Dedifferentiated amniotic fluid mesenchymal stem cell (primary cell): ENCODE results near the gene GPR180.

Experiments
- DNase-seq: peaks from one replicate; pipeline ENCODE4 v3.0.0-alpha.2; 2016; ENCODE audit errors: extremely low spot score

Gene GPR180

DNA sequence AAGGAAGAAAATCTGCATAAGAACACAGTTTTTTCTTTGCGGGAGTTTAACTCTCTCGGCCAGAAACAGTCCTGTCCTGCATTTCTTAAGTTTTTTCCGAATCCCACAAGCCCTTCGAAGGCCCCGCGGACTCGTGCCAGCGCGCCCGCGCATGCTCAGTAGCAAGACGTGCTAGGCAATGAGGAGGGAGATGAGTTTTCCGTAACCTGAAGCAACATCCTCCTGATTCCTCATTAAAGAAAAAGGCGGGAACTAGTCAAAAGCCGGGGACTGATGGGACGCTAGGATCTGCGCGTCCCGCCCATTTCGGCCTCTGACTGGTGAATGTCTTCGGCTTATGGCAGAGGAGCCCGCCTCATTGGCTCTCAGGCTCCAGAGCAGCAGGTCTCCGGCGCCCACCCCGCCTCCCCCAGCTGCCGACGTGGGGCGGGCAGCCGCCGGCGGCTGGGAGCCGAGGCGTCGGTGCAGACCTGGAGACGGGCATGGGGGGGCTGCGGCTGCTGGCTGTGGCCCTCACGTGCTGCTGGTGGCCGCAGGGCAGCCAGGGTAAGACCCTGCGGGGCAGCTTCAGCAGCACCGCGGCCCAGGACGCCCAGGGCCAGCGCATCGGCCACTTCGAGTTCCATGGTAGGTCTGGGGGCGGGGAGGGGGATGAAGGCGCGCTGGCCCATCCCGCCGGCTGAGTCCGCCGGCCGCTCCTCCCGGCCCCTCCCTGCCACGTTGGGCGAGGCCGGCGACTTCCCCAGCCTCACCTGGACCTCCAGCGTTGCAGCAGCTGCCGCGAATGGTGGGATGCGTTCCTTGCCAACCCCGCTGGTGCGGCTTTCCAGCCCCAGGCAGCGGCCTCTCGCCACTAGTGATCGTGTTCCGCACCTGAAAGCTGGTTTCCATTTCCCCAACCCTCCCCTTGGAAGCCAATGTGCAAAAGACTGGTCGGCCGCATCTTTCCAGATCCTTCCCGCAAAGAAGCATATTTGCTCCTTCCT is at the start of gene GPR180:
Gene GPR180 (plus strand): TSS at position 412 of the 986 bp plus-strand sequence. CDS start 71 bp downstream, at position 483.
- DNase-seq: peak; percentile 99

DNA sequence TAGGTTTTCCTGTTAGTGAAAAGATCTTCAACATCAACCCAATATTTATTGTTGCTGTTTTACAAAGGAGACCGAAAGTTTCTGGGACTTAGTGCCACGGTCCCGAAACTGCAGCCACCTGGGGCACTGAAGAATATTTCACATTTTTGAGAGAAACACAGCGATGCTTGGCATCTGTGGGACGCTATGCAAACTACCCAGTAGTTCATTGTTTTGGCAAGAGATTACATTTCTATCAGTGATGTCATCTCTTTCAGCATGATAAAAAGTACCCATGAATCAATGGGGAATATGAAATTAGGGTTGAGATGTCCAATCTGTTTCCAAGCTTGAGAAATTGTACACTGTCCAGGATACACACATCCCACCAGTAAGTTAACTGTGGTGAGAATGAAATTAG is 49.6 kb upstream of the GPR180 start:
- DNase-seq: no peak

DNA sequence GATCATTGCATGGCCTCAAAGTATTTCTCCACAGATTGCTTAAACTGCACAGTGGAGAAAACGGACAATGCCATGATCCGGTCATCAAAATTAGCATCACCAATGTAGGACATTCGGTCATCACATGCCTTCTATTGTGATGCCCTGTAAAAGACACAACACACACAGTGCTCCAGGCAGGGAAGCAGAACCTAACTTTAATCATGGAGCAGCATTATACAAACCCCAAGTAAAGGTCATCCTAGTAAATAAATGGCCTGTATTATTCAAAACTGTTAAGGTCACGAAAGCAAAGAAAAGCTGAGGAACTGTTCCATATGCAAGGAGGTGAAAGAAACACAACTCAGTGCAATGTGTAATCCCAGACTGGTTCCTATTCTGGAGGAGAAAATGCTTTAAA is 47.9 kb upstream of the GPR180 start:
- DNase-seq: no peak

DNA sequence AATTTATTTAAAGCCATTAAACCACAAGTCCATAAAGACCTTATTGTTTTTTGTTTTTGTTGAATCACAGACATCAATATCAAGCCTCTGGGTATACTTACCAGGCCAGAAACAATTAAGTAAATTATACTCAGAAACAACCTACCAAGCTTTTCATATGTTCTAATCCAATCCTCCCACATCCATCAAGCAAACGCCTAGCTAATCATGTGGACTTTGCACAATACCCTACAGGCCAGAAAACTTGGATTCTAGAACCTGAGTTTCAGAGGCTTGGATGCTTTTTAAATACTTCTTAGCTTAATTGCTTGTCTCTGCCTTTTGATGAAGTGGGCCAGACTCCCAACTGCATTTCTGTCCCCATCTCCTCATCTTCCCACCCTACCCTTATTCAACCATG is 45.6 kb upstream of the GPR180 start:
- DNase-seq: no peak

DNA sequence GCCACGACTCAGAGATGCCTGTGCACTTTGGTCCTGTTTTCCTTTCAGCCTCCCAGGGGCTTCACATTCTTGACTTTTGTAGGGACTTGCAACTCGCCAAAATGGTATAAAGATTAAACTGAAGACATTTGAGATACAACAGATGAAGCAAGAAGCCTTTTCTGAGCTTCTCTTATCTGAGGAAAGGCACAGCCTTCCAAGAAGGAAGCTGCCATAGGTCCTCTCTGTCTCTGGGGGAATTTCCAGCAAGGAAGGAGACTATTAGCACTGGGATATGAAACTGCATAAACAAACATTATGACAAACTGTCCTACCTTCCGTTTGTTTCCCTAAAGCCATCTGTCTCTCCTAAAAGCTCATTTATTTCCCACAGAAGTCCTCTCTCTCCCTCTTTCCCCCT is 45.0 kb upstream of the GPR180 start:
- no peak for DNase-seq

DNA sequence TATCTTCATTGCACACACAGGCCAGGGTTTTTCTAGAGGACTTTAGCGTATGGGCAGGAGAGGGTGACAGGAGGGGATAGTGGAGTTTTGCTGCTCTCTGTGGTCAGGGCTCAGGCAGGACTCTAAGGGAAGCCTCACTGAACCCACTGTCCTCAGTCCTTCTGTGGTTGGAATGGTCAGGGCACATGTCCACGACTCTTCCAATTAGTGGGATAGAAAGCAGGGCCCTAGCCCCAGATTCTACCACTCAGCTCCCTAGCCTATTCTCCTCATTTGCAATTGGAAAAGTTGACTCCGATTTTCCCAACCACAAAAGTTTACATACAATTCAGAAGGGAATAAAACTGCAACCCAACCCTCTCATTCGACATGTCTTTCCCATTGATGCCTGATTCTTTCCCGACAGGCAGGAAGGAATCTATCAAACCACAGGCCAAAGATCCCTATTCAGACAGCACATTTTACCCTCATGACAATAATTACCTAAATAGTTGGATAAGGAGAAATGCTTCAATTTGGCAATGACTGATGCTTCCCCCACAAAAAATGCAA is 43.9 kb upstream of the GPR180 start:
- no peak for DNase-seq

DNA sequence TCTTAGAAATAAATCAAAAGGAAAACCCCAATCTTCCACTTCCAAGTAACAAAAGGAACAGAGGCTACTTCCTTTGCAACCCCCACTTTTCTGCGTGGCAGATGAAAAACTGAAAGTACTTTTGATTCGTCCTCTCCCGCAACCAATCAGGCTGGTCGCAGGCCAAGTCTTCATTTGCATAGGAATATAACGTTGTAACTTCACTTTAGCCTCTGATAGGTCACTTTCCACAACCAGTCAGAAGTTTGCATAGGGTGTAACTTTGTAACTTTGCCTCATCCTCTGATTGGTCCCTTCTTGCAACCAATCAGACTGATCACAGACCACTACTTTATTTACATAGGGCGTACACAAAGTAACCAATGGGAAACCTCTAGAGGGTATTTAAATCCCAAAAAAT is 42.9 kb upstream of the GPR180 start:
- DNase-seq: no peak

DNA sequence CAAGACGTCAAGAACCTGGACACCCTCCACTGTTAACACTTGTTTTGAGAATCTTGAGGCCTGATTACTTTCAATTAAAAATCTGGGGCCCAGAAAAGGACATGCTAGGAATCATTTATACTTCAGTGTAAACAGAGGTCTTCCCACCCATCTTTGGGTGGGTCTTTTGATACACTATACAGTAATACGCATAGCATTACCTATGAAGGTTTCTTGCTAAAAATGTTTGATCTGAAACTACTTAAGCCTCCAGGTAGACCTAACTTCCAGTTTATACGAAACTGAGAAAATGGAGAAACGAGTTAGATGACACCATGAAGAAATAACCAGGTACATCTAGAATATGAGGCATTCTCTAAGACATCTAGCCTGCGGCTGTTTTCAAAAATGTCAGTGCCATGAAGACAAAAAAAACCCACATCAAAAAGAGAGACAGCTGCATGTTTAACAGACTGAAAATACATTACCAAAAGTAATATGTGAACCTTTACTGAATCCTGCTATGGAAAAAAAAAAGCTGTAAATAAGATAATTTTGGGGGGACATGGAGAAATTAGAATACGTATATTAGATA is 42.3 kb upstream of the GPR180 start:
- DNase-seq: no peak

DNA sequence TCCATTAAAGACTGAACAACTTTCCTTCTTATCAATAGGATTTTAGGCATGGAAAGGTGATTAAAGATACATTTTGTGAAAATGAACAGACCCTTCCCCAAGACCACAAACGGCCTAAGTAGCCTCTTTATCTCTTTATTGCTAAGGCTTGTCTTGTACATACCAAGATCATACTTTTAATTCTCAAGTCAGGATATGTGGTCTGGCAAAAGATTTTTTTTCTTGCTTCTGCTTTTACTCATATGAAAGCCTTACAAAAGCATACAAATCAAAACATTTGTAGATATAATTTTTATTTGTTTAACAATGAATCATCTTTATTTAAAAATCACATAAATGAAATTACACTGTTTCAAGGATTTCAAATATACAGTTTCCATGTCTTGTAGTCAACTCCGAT is 41.5 kb upstream of the GPR180 start:
- no peak for DNase-seq

DNA sequence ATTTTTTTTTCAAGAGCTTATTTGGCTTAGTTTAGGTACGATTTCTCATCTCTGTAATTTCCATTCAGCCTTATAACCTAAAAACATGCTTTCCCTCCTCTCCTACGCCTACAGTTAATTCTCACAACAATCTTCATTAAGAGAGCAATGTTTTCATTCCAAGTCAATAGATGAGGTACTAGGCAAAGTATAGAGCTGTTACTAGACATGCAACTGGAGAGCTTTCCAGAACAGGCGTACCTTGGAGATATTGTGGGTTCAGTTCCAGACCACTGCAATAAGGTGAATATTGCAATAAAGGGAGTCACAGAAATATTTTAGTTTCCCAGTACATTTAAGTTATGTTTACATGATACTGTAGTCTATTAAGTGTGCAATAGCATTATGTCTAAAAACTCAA is 40.5 kb upstream of the GPR180 start:
- DNase-seq: no peak

DNA sequence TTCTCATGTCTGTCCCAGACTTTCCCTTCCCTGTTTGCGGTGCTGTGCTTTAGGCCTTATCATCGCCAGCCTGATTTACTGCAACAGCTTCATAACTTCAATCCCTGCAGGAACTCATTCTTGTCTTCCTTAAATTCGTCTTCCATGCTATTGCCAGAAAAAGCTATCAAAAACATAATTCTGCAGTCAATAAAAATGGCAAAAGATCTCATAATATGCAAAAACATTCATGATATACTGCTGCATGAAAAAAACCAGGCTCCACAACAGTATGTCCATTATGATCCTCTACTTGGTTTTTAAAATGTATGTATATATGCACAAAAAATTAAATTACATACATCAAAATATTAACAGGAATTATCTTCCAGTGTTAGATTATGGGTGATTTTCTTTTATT is 34.1 kb upstream of the GPR180 start:
- no peak for DNase-seq

DNA sequence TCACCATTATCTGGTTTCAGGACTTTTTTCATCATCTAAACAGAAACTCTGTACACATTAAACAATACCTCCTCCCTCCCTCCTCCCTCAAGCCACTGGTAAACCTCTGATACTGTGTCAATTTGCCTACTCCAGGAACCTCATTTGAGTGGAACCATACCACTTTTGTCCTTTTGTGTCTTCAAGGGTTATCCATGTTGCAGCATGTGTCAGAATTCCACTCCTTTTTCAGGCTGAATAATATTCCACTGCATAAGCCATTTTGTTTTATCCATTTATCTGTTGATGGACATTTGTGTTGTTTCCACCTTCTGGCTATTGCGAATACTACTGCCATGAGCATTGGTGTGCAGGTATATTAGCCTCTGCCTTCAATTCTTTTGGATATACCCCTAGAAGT is 33.2 kb upstream of the GPR180 start:
- no peak for DNase-seq

DNA sequence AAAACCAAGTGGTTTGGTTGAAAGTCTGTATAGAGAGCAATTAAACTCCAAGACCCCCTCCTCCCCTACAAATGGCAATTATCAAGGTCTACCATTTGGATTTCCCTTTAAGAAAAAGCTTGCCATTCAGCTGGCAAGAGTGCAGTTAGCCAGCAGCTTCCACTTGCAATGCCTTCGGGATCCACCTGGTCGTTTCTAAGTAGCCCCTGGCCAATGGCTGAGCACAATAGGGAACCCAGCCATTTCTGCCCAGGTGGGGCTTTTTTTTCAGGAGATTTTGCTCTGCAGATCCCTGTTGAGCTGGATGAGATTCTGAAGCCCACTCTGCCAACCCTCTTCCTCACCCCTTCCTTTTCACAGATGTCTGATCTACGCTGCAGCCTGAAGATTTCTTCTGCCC is 32.0 kb upstream of the GPR180 start:
- no peak for DNase-seq

DNA sequence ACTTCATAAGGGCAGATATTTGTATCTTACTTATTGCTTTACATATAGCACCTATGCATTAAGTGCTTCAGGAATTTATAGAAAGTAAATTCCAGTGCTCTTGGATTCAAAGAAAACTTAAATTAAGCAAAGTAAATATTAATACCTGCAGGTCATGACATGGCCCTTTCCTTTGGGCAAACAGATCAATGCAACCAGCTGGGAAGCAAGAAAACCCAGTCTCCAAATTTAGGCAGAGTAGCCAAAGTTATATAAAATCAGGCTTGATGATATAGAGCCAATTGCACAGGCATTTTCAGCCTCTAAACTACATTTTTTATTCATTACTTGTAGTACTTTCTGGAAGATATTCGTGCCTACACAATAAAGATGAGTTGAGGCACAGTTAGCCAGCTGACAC is 22.6 kb upstream of the GPR180 start:
- DNase-seq: no peak

DNA sequence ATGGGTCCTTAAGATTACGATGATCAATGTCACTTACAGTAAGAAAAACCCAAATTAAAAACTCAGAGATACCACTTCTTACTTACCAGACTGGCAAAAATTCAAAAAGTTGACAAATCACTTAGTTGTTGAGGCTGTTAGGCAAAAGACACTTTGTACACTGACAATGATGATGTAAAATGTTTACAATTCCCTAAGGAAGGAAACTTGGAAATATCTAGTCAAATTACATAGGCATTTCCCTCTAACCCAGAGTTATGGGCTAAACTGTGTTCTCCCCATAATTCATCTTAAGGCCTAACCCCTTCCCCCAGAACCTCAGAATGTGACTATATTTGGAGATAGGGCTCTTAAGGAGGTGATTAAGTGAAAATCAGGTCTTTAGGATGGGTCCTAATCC is 17.7 kb upstream of the GPR180 start:
- DNase-seq: no peak

DNA sequence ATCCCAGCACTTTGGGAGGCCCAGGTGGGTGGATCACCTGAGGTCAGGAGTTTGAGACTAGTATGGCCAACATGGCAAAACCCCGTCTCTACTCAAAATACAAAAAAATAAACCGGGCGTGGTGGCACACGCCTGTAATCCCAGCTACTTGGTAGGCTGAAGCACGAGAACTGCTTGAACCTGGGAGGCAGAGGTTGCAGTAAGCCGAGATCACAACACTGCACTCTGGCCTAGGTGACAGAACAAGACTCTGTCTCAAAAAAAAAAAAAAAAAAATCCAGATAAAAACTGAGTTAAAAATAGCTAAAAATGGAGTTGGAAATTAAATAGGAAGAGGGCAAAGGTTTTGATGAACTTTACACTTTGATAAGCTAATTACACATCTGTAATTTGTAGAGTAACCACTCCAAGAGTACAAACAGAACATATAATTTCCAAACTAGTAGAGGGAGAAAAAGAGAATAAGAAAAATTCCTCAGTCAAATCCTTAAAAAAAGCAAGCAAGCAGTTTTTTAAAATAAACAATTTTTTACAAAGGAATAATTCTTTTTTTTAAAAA is 16.0 kb upstream of the GPR180 start:
- DNase-seq: no peak

DNA sequence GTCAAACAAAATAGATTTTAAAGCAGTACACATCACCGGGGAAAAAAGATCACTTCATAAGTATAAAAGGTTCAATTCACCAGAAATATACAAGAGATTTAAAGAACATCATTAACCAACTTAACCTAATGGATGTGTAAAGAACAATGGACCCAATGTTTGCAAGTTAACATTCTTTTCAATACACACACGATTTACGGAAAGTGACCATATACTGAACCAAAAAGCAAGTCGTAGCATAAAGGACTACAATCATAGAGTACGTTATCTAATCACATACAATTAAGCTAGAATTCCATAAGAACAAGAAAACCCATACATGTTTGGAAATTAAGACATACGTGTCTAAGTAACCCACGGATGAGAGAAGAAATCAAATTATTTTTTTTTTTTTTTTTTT is 15.3 kb upstream of the GPR180 start:
- no peak for DNase-seq

DNA sequence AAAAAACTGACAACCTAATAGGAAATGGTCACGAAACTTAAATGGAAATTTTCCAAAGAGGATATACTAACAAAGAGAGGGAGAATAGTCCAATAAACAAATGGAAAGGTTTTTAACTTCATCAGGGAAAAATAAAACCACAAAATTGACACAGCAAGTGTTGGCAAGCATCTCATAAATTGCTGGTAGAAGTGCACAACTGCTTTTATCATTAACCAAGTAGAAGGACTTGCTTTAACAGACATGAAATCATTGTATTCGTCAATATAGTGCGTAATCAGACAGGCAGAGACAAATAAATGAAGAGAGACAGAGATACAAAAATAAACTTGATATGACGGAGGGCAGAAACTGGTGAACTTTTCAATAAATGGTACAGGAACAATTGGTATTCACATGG is 13.1 kb upstream of the GPR180 start:
- no peak for DNase-seq

DNA sequence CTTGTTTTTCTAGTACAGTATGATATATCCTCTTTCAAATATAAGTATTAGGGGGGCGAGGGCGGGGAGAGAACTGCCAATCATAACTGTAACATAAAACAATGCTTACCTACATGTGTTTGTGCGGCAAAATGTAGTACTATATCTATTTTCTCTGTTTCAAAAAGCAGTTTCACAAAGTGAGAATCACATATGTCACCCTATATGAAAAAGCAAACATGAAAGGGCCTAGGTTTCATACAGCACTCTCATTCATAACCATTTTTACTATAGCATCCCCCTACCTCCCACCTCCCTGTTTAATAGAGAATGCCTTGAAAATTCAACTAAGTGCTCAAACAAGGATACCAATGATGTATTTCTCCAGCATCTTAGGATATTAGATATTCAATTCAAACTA is 10.9 kb upstream of the GPR180 start:
- DNase-seq: no peak

DNA sequence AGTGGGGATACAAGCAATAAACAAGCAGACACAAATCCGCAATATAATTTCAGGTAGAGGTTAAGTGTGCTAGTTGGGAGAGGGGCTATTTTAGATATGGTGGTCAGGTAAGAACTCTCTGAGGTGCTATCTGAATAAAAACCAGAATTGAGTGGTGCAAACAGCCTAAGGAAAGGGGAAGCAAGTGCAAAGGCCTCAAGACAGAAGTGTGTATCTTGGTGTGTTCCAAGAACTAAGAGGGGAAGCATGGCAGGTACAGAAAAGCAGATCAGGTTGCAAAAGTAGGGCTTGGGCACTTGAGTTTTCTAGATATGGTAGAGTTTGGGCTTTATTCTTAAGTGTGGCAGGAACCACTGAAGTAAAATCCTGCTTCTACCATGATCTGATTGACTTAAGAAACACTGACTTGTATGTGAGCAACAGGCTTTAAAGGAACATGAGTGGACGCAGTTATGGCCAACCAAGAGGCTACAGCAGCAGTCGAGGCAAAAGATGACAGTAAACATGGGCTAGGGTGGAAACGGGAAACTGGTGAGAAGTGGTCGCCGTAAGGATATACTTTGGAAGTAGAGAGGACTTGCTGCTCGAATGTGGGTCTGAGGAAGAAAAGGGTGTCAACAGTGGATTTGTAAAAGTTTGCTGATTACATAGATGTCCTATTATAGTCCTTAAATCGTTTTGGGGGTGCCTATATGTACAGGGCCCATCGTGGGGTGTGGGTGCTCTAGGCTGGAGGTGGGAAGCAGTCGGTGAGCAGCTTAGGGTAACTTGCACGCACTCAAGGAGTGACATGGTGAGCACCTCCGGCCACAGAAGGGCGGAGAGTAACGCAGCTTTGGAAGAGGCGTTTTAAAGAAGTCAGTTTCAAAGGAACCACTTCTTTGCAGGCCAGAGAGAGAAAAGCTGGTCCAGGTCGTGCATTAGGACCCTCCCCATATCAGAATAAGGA is 6.4 kb upstream of the GPR180 start:
- DNase-seq: no peak

DNA sequence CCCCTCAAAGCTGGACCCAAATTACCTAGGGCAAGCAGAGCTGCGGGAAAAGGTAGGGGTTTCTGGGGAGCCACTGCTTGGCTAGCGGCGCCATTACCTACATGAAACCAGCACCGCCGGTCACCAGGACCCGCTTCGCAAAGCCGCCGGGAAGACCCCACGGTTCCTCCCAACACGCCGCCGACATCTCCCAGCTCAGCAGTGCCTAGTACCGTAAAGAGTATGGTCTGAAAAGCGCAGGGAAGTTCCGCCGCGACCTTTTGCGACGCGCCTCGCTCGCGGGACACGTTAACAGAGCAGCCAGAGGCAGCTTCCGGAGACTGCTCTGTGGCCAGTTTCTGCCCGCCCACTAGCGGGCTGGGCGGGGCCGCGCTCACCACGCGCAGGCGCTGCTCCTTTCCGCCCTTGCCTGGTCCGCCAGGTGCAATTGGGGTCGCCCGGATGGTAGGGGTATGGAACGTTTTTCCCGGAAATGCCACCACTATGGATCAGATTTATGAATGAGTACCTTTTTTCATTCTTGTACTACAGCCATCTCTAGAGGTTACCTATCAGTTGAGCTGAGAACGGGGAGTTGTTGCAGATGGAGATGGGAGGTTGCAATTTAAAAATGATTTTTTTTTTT is 5.6 kb upstream of the GPR180 start, which contains the start of gene TGDS:
Gene TGDS (minus strand): TSS at position 203 of the 625 bp plus-strand sequence. CDS start 16 bp downstream, at position 187.
- DNase-seq: peak; percentile 84
